Activated B cell treated with CpG ODN at 0.5 μM for 24 hours (primary cell): Measurements from ENCODE around the gene OVCA2. TPM values are rescaled to one million over a fixed set of nuclear protein-coding genes. Genes with fewer than 3 reads are reported as not detected.

Experiments used
- ATAC-seq: fragments of 200-7000 bp; cut with Tn5 transposase; one replicate; pipeline ENCODE4 v1.10.0; 2021; ENCODE audit warnings: low read depth, mild to moderate bottlenecking, moderate library complexity
- CTCF ChIA-PET: fragments of 350-600 bp; sonication (Branson Sonifier 250); formaldehyde crosslinking; loops from one replicate; lab custom pipeline; 2021; ENCODE audit warnings: antibody characterized with exemption; lab: Charles Lee
- POLR2A ChIA-PET: fragments of 350-600 bp; sonication (Branson Sonifier 250); formaldehyde crosslinking; loops from one replicate; lab custom pipeline; 2021; ENCODE audit warnings: antibody characterized with exemption; lab: Charles Lee
- DNase-seq: peaks from one replicate; pipeline ENCODE4 v3.0.0; 2022
- H3K27ac Mint-ChIP-seq: one replicate; pipeline ENCODE4 v1.8.0; 2020; ENCODE audit warnings: mixed read lengths
- H3K27me3 Mint-ChIP-seq: one replicate; pipeline ENCODE4 v1.8.0; 2021; ENCODE audit warnings: mixed read lengths
- H3K36me3 Mint-ChIP-seq: one replicate; pipeline ENCODE4 v1.8.0; 2021; ENCODE audit warnings: low read depth, mixed read lengths
- H3K4me1 Mint-ChIP-seq: one replicate; pipeline ENCODE4 v1.8.0; 2021; ENCODE audit warnings: mixed read lengths
- H3K4me3 Mint-ChIP-seq: one replicate; pipeline ENCODE4 v1.8.0; 2020; ENCODE audit warnings: mild to moderate bottlenecking, mixed read lengths
- H3K9me3 Mint-ChIP-seq: one replicate; pipeline ENCODE4 v1.8.0; 2020; ENCODE audit warnings: mixed read lengths
- intact Hi-C: fragments of 100-400 bp; cut with micrococcal nuclease; formaldehyde crosslinking; loops from one replicate; pipeline ENCODE4 v1.15.1; 2024
- total RNA-seq: library from RNA; stranded (reverse); gene quantifications from 2 replicates; pipeline ENCODE4 v1.2.3, GENCODE V29; 2022
- TF ChIP-seq, protein P1 (sequence below): fragments of 200-600 bp; IDR thresholded peaks from one replicate; pipeline ENCODE4 v1.8.0; 2022; ENCODE audit warnings: antibody characterized with exemption, mild to moderate bottlenecking

OVCA2 gene
- 29.4 and 31.2 TPM in 2 replicates for total RNA-seq

DNA sequence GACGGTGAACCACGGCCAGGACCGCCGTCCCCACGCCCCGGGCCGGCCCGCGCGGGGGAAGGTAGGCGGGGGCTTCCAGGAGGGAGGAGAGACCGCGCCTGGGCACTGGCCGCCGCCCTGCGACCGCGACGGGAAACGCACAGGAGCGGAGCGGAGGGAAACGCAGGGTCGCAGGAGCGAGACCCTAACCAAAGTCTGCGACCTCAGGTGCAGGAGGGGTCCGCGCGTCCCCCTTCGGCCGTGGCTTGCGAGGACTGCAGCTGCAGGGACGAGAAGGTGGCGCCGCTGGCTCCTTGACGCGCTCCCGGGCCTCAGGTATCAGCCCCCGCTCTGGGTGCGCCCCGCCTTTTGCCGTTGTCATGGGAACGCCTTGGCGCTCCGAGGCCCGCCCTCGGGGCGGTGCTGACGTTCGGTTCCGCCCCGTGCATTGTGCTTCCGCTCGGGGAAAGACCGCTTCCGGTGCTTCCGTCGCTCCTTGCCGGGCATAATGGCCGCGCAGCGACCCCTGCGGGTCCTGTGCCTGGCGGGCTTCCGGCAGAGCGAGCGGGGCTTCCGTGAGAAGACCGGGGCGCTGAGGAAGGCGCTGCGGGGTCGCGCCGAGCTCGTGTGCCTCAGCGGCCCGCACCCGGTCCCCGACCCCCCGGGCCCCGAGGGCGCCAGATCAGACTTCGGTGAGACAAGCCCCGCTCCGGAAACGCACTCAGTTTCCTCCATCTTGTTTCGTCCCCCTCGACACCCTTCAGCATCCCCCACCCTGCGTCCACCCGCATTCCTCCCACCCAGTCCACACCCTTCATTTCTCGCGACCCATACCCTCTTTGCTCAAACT is at the start of gene OVCA2:
OVCA2 (plus strand) TSS at position 462 of the 829 bp plus-strand sequence; CDS start at position 488, 26 bp downstream.
- no peaks in the 10 kb centered on the region for H3K27me3 Mint-ChIP-seq
- H3K9me3 Mint-ChIP-seq: no peaks in the 10 kb centered on the region
- H3K36me3 Mint-ChIP-seq: peaks cover 44% of the 10 kb centered on the region
- peaks cover 24% of the 10 kb centered on the region for H3K4me1 Mint-ChIP-seq
- ATAC-seq: peak; percentile 90
- ChIA-PET CTCF (interaction anchor here (1.1 to 1.4 kb wide), 2 partner anchors 203 to 325 kb away, joined by 4 to 7 read pairs; no protein-coding TSS in a partner anchor), POLR2A (interaction anchor here (1.2 to 1.5 kb wide), 2 partner anchors 9 to 17 kb away, joined by 3 read pairs; partner anchors contain the start of gene RTN4RL1)
- TF ChIP-seq, protein P1, sequence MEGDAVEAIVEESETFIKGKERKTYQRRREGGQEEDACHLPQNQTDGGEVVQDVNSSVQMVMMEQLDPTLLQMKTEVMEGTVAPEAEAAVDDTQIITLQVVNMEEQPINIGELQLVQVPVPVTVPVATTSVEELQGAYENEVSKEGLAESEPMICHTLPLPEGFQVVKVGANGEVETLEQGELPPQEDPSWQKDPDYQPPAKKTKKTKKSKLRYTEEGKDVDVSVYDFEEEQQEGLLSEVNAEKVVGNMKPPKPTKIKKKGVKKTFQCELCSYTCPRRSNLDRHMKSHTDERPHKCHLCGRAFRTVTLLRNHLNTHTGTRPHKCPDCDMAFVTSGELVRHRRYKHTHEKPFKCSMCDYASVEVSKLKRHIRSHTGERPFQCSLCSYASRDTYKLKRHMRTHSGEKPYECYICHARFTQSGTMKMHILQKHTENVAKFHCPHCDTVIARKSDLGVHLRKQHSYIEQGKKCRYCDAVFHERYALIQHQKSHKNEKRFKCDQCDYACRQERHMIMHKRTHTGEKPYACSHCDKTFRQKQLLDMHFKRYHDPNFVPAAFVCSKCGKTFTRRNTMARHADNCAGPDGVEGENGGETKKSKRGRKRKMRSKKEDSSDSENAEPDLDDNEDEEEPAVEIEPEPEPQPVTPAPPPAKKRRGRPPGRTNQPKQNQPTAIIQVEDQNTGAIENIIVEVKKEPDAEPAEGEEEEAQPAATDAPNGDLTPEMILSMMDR: no peak
- peak within 1 kb of the TSS; percentile 87 for H3K27ac Mint-ChIP-seq
- peak within 1 kb of the TSS; percentile 90 for H3K4me3 Mint-ChIP-seq
- DNase-seq: peak; percentile 97
- intact Hi-C loops: loop anchor here (1.0 to 5.0 kb wide), 6 partner anchors 11 to 374 kb away; partner anchors contain the start of genes DPH1 and RTN4RL1

DNA sequence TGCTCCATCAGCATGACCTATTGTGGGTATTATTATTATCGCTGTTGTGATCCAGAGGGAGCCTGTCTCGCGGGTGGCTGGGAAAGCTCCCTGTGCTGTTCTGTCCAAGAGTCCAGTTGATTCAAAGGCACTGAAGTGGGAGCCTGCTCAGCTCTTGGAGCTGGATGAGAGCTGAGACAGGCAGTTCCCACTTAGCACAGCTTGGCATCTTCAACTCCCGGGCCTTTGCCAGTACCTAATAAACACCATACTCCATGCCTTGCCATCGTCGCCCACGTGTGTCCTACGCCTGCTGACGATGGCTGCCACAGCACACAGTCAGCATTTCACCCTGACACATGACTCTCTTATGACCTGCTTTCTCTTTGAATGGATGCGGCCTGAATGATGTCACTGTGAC is 49.3 kb upstream of the OVCA2 start:
- no peak for DNase-seq
- ChIA-PET CTCF (no interaction called here), POLR2A (no interaction called here)
- peaks cover 30% of the 10 kb centered on the region for H3K27me3 Mint-ChIP-seq
- intact Hi-C loops: no loop called here
- H3K36me3 Mint-ChIP-seq: no peaks in the 10 kb centered on the region
- no peaks in the 10 kb centered on the region for H3K9me3 Mint-ChIP-seq
- ATAC-seq: no peak
- H3K4me1 Mint-ChIP-seq: no peaks in the 10 kb centered on the region
- TF ChIP-seq, protein P1: no peak
- H3K27ac Mint-ChIP-seq: no peak overlapping the region
- H3K4me3 Mint-ChIP-seq: no peak overlapping the region

DNA sequence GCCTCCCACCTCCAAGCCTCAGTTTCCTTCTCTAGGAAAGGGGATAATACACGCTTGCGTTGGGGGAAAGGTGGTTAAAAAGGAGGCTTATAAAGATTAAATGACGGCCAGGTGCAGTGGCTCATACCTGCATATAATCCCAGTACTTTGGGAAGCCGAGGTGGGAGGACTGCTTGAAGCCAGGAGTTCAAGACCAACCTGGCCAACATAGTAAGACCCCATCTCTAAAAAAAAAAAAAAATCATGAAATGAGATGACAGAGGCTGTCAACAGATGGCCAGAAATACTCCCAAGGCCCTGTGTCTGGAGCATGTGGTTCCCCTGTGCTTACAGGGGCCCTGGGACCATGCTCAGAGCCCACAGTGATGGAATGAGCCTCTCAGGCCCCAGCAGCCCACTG is 47.1 kb upstream of the OVCA2 start:
- ChIA-PET CTCF (no interaction called here), POLR2A (no interaction called here)
- intact Hi-C loops: no loop called here
- H3K9me3 Mint-ChIP-seq: no peaks in the 10 kb centered on the region
- DNase-seq (no peak), ATAC-seq (no peak)
- no peaks in the 10 kb centered on the region for H3K4me1 Mint-ChIP-seq
- no peaks in the 10 kb centered on the region for H3K36me3 Mint-ChIP-seq
- H3K27ac Mint-ChIP-seq: no peak overlapping the region
- TF ChIP-seq, protein P1: no peak
- peaks cover 29% of the 10 kb centered on the region for H3K27me3 Mint-ChIP-seq
- no peak overlapping the region for H3K4me3 Mint-ChIP-seq

DNA sequence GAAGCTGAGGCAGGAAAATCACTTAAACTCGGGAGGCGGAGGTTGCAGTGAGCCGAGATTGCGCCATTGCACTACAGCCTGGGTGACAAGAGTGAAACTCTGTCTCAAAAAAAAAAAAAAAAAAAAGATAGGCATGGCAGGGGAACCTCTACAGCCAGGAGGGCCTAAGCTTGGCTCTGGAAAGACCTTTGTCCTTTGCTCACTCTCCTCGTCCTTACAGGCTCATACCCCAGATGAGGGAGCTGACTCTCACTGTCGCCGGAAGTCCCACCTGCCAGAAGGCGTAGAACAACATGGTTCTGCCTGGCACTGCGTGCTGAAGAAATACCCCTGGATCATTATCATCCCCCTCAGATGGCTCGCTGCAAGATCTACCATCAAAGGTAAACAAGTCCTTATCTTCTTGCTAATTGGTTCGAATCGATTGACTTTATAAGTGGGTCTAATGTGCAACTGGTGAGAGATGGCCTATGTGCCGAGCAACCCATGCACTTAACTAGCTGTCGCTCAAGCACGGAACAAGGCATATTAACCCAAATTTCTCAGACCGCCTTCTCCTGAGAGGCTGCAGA is 46.4 kb upstream of the OVCA2 start:
- no peak for DNase-seq
- Mint-ChIP-seq H3K36me3 (no peaks in the 10 kb centered on the region), H3K27ac (no peak overlapping the region), H3K27me3 (peaks cover 29% of the 10 kb centered on the region), H3K9me3 (no peaks in the 10 kb centered on the region), H3K4me1 (no peaks in the 10 kb centered on the region), H3K4me3 (no peak overlapping the region)
- TF ChIP-seq, protein P1: no peak
- intact Hi-C loops: no loop called here
- ATAC-seq: no peak
- POLR2A ChIA-PET: no interaction called here
- CTCF ChIA-PET: no interaction called here
